RWPE1 (cell line): ENCODE measurements around the gene FYB2.

Experiments
- CTCF ChIA-PET: fragments of 350-600 bp; sonication (Branson Sonifier 250); formaldehyde crosslinking; extraction: SDS; loops from one replicate; lab custom pipeline; 2021; lab: Yijun Ruan, JAX
- POLR2A ChIA-PET: fragments of 400-600 bp; formaldehyde crosslinking; extraction: SDS; loops from one replicate; lab custom pipeline; 2020; ENCODE audit warnings: antibody characterized with exemption; ENCODE audit not compliant: low non-redundant PET; lab: Yijun Ruan, JAX
- DNase-seq: peaks from one replicate; pipeline ENCODE4 v3.0.0; 2012; ENCODE audit warnings: low spot score
- H3K27ac ChIP-seq: fragments of 450-650 bp; 2 replicates; pipeline ENCODE4 v1.5.1; 2017
- TF ChIP-seq, protein P1 (sequence below): fragments of 450-650 bp; conservative IDR thresholded peaks from 2 replicates; pipeline ENCODE4 v1.5.1; 2017; ENCODE audit warnings: low read depth, mild to moderate bottlenecking

FYB2 gene

DNA sequence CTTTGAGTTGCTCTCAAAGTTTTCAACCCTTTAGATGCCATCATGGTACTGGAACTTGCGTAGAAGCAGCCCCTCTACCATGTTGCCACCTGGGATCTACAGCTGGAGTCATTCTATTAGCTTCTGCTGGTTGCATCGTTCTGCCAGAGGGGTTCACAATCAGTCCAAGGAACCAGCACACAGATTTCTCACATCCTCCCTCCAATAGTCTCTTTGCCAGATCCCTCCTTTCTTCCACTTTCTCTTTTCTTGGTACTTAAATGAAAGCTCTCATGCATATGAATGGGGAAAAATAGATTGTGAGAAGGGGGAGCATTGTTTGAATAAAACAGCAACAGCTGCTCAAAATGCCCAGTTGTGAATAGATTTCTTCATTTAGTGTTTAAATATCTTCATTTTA lies 31.2 kb upstream of the FYB2 start:
- no peak overlapping the region for H3K27ac ChIP-seq
- DNase-seq: no peak
- TF ChIP-seq, protein P1, sequence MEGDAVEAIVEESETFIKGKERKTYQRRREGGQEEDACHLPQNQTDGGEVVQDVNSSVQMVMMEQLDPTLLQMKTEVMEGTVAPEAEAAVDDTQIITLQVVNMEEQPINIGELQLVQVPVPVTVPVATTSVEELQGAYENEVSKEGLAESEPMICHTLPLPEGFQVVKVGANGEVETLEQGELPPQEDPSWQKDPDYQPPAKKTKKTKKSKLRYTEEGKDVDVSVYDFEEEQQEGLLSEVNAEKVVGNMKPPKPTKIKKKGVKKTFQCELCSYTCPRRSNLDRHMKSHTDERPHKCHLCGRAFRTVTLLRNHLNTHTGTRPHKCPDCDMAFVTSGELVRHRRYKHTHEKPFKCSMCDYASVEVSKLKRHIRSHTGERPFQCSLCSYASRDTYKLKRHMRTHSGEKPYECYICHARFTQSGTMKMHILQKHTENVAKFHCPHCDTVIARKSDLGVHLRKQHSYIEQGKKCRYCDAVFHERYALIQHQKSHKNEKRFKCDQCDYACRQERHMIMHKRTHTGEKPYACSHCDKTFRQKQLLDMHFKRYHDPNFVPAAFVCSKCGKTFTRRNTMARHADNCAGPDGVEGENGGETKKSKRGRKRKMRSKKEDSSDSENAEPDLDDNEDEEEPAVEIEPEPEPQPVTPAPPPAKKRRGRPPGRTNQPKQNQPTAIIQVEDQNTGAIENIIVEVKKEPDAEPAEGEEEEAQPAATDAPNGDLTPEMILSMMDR: no peak
- ChIA-PET CTCF (interaction anchor here (0.6 kb wide), 1 partner anchor 21 kb away, joined by 3 read pairs; no protein-coding TSS in a partner anchor), POLR2A (no interaction called here)

DNA sequence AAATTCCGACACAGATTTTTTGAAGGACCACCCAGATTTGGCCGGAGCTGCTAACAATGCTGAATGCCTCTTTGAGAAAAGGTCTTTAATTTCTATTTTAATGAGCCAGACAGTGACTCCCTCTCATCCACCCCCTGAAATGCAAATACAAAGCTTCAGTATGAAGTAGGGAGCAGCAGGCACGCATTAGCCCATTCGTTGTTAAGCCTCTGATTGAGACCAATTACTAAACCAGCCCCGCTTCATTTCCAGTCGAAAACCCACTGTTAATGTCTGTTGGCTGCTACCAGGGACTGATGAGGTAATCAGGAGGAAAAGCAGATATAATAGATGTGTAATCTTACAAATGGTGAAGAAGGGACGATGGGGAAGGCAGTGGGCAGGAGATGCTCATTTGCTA lies 30.5 kb upstream of the FYB2 start:
- TF ChIP-seq, protein P1: no peak
- ChIA-PET POLR2A (no interaction called here), CTCF (interaction anchor here (0.6 kb wide), 1 partner anchor 20 kb away, joined by 3 read pairs; no protein-coding TSS in a partner anchor)
- H3K27ac ChIP-seq: no peak overlapping the region
- DNase-seq: no peak

- no peak overlapping the region for H3K27ac ChIP-seq
- ChIA-PET CTCF (no interaction called here), POLR2A (no interaction called here)
- TF ChIP-seq, protein P1: no peak
- no peak for DNase-seq
Observed at GRCh38 chr1:56845343-56845742, 26.1 kb upstream of the FYB2 start.

DNA sequence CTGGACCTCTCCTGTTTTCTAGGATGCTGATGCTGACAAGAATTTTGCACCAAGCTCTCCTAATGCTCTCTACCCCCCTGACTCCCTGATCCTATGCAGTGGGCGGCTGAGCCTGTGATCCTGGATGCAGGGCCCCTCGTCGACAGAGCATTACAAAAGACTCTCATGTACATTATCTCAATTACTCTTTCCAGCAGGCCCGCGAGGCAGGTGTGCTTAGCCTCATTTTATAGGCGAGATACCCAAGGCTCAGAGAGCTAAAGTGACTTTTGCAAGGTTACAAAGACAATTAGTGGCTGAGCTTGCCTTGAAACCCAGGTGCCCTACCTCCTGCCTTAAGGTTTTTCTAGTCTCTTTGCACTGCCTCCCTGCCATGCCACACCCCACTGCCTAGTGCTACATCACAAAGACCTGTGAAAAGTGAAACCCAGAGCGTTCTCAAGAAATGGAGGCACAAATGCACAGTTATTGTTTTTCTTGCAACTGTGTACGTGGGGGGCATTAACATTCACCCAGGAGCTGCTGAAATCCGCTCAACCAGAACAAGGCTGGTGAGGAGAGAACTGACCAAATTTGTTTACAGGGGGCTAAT lies 25.4 kb upstream of the FYB2 start:
- DNase-seq: no peak
- ChIA-PET POLR2A (no interaction called here), CTCF (no interaction called here)
- TF ChIP-seq, protein P1: no peak
- no peak overlapping the region for H3K27ac ChIP-seq

DNA sequence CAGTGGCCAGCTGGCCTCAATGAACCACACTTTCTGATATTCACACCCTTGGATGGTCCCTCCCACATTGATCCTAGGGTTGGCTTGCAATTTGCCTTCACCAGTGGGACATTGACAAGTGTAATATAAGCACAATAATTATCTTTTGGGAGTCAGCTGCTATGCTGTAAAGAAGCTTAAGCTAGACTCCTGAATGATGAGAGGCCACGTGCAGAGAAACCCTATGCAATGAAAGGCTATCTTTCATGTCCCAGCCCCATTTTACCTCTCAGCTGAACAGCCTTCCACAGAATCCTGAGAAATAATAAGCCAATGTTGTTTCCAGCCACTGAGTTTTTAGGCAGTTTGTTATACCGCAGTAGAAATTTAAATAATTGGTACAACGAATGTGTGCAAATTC lies 24.3 kb upstream of the FYB2 start:
- TF ChIP-seq, protein P1: no peak
- CTCF ChIA-PET: interaction anchor here (1.4 kb wide), 1 partner anchor 12 kb away, joined by 6 read pairs; no protein-coding TSS in a partner anchor
- DNase-seq: no peak
- no peak overlapping the region for H3K27ac ChIP-seq
- POLR2A ChIA-PET: no interaction called here

DNA sequence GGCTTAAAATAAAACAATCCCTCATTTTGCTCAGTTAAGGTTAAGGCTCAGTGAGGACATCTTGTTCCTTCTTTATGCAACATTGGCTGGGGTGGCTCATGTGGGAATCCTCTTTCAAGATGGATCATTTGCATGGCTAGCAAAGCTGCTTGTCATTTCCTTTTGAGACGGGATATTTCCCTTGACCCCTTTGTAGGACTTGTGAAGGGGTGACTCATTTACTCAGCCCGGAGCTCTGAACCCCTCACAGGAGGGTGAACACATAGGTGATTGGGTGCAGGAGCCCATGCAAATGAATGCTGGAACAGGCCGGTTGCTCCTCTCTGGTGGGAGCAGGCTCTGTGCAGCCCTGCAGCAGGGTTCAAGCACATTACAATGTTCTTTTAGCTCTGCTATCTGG lies 19.6 kb upstream of the FYB2 start:
- POLR2A ChIA-PET: no interaction called here

More for the DNA sequence above, 19.6 kb upstream of the FYB2 start:
- DNase-seq: no peak
- TF ChIP-seq, protein P1: no peak
- CTCF ChIA-PET: interaction anchor here (0.6 kb wide), 1 partner anchor 192 kb away, joined by 3 read pairs; no protein-coding TSS in a partner anchor
- H3K27ac ChIP-seq: no peak overlapping the region
